Heart left ventricle (tissue), 16 donors: ENCODE data around the gene STUB1. TPM values are rescaled to one million over a fixed set of nuclear protein-coding genes. Genes with fewer than 3 reads are reported as not detected.
"Not testable (repeated sequence)": the region's sequence is repeated elsewhere in the genome, so short reads cannot be mapped to it uniquely, and the experiment has no call there.

Source experiments
- ATAC-seq, 4 donors: fragments of 200-7000 bp; cut with Tn5 transposase; one replicate each; pipeline ENCODE4 v1.9.1; 2020 to 2022; ENCODE audit warnings: moderate library complexity in 4 of 4, mild to moderate bottlenecking in 3 of 4, moderate number of reproducible peaks in 1 of 4
- DNase-seq, 5 donors: peaks; one replicate each; pipeline ENCODE4 v3.0.0-alpha.2; 2020
- H3K27ac ChIP-seq, 12 donors: fragments of 200-600 bp; sonication (generic) in 4 of 12; one replicate each; pipeline versions ENCODE4 v1.5.0 to v1.8.0; 2016 to 2022; ENCODE audit warnings: mild to moderate bottlenecking in 2 of 12
- H3K27me3 ChIP-seq, 9 donors: fragments of 200-600 bp; sonication (generic) in 2 of 9; one replicate each; pipeline versions ENCODE4 v1.5.1 to v1.8.0; 2016 to 2022; ENCODE audit warnings: mild to moderate bottlenecking in 3 of 9
- H3K36me3 ChIP-seq, 9 donors: fragments of 200-600 bp; sonication (generic) in 2 of 9; one replicate each; pipeline versions ENCODE4 v1.5.0 to v1.8.0; 2018 to 2022; ENCODE audit warnings: mild to moderate bottlenecking in 2 of 9
- H3K4me1 ChIP-seq, 12 donors: fragments of 200-600 bp; sonication (generic) in 4 of 12; one replicate each; pipeline versions ENCODE4 v1.5.0 to v1.8.0; 2016 to 2022; ENCODE audit warnings: mild to moderate bottlenecking in 3 of 12
- H3K4me3 ChIP-seq, 12 donors: fragments of 200-600 bp; sonication (generic) in 4 of 12; one replicate each; pipeline versions ENCODE4 v1.5.0 to v1.8.0; 2017 to 2022; ENCODE audit warnings: mild to moderate bottlenecking in 9 of 12, moderate library complexity in 4 of 12
- H3K9me3 ChIP-seq, 12 donors: fragments of 200-600 bp; sonication (generic) in 4 of 12; one replicate each; pipeline versions ENCODE4 v1.5.0 to v1.8.0; 2016 to 2022; ENCODE audit warnings: mild to moderate bottlenecking in 1 of 12
- CTCF ChIP-seq, 12 donors: fragments of 200-600 bp; sonication (generic) in 4 of 12; IDR thresholded peaks; one replicate each; pipeline versions ENCODE4 v1.5.0 to v1.8.0; 2018 to 2022; ENCODE audit warnings: antibody characterized with exemption in 12 of 12, mild to moderate bottlenecking in 5 of 12
- POLR2A ChIP-seq, 2 donors: fragments of 450-650 bp; IDR thresholded peaks; one replicate each; pipeline ENCODE4 v1.6.1; 2017; ENCODE audit warnings: antibody characterized with exemption in 2 of 2, mild to moderate bottlenecking in 2 of 2, moderate library complexity in 2 of 2
- WGBS, 4 donors: extraction: QIAGEN DNeasy Blood & Tissue Kit in 2 of 4; methylation state at CpG; one replicate each; pipeline versions ENCODE4 v1.1.5 to v1.1.7; 2013 to 2018; 5-methylcytosine and 5-hydroxymethylcytosine counted together
- intact Hi-C, 10 donors: fragments of 100-400 bp; cut with DNase I; formaldehyde crosslinking; loops; one replicate each; pipeline versions ENCODE4 v1.11.1 to v1.14.2; 2022
- polyA plus RNA-seq, 2 donors: library from polyadenylated mRNA; stranded (reverse); fragments of 200-250 nt; gene quantifications; one replicate each; pipeline ENCODE4 v1.2.3, GENCODE V29; 2013
- total RNA-seq, 9 donors: library from RNA; depleted of rRNA in 2 of 9; stranded (reverse); fragments of >200 nt in 2 of 9; fragmentation: NEBNext Ultra II Directional in 3 of 9; extraction: Animal tissue kit (Norgen Biotek cat#: 25700) in 3 of 9; gene quantifications; one replicate each; pipeline versions ENCODE4 v1.1.0 to v1.2.4, GENCODE V29; 2016 to 2023
- donor health status: ischemic (EF 13 %, LVEDD 7.1; RV severe dilation, severe dysfunction).
- donor health status: healthy with polysubstance abuse.
- donor health status: DM: no; HTN: yes; CAD: no.
- donor health status: DM: no; HTN: no; CAD: no.
- donor health status: ischemic (EF 25% LVEDD 6.9; RV normal size, moderate dysfunction).
- donor health status: ischemic (EF 25% LVEDD 5.7; RV mildly dilated, moderate dysfunction).
- donor health status: healthy.
- donor health status: DM: yes; HTN: yes; CAD: no.
- donor health status: ischemic (EF 35%, LVEDD 5.7; RV mildly dilated, moderate dysfunction).
- donor health status: nonischemic (EF 11% LVEDD 7.7; RV severe dilation, severe dysfunction).
- donor health status: DM: yes; HTN: yes; CAD: no.
- donor health status: PGD.
- donor health status: ischemic (EF 29% LVEDD 5.4; RV normal size, mild dysfunction).
- donor health status: nonischemic (EF 23%, LVEDD 6.1; RV moderate dilation, normal function).

The STUB1 gene
- total and polyA plus RNA-seq, 11 donors, result 93.7 to 198 (median 116) TPM

GRCh38 chr16:712740-713250 is 32.6 kb downstream of the STUB1 start:
- 56 to 60% (median 57%) methylated on average over 13 of the region's 13 CpGs for WGBS, 4 donors
- intact Hi-C loops, result loop anchor here in 4 of 10 donors (5.0 kb wide), 2 partner anchors 35 to 345 kb away; no protein-coding TSS in a partner anchor
- not testable (repeated sequence) for ATAC-seq, H3K36me3 ChIP-seq, H3K4me3 ChIP-seq, H3K9me3 ChIP-seq, H3K27ac ChIP-seq, DNase-seq
- peak in 8 of 12 donors; percentile 11 to 38 (median 24) for TF ChIP-seq CTCF (IDR thresholded peaks at IDR 0.05)
- Histone ChIP-seq H3K4me1 (peaks cover 0 to 47% (median 20%) of the 10 kb centered on the region in 12 donors), H3K27me3 (peaks cover 15 to 46% (median 30%) of the 10 kb centered on the region in 9 donors)

GRCh38 chr16:714079-714478 is 33.9 kb downstream of the STUB1 start:
- DNase-seq, result no peak
- H3K27ac ChIP-seq, result no peak overlapping the region
- TF ChIP-seq CTCF (IDR thresholded peaks at IDR 0.05) (no peak), POLR2A (IDR thresholded peaks at IDR 0.05) (no peak)
- H3K4me1 ChIP-seq, result peaks cover 0 to 47% (median 21%) of the 10 kb centered on the region in 12 donors
- H3K9me3 ChIP-seq, result no peaks in the 10 kb centered on the region
- H3K27me3 ChIP-seq, result peaks cover 10 to 36% (median 21%) of the 10 kb centered on the region in 9 donors
- peaks cover 0 to 4% (median 0%) of the 10 kb centered on the region in 9 donors for H3K36me3 ChIP-seq
- WGBS, 4 donors, result 72 to 78% (median 74%) methylated on average over 11 of the region's 11 CpGs
- peak overlapping the region in 5 of 12 donors; percentile 42 to 66 (median 43) for H3K4me3 ChIP-seq
- no peak for ATAC-seq
- intact Hi-C loops, result loop anchor here in 5 of 10 donors (1.0 to 5.0 kb wide), 3 partner anchors 27 to 343 kb away; no protein-coding TSS in a partner anchor

GRCh38 chr16:714558-715476 is 34.6 kb downstream of the STUB1 start, which contains the start of gene METRN:
TSS of gene METRN (plus strand) at chr16:715118. CDS start at chr16:715290, 172 bp downstream.
- Histone ChIP-seq H3K27ac (peak within 1 kb of the TSS in 9 of 12 donors; percentile 18 to 58 (median 37)), H3K36me3 (peaks cover 0 to 4% (median 0%) of the 10 kb centered on the region in 9 donors), H3K4me1 (peaks cover 0 to 52% (median 28%) of the 10 kb centered on the region in 12 donors), H3K9me3 (no peaks in the 10 kb centered on the region), H3K4me3 (peak within 1 kb of the TSS; percentile 62 to 93 (median 74)), H3K27me3 (peaks cover 6 to 34% (median 17%) of the 10 kb centered on the region in 9 donors)
- DNase-seq (peak; percentile 94 to 96 (median 95)), ATAC-seq (peak; percentile 69 to 90 (median 85))
- TF ChIP-seq POLR2A (IDR thresholded peaks at IDR 0.05) (peak in 1 of 2 donors; percentile 42), CTCF (IDR thresholded peaks at IDR 0.05) (no peak)
- WGBS, 4 donors, result 2 to 10% (median 5%) methylated on average over 2 to 108 of the region's 108 CpGs
- intact Hi-C loops, result loop anchor here in 6 of 10 donors (1.0 to 5.0 kb wide), 3 partner anchors 26 to 342 kb away; no protein-coding TSS in a partner anchor
